ENCODE results near the gene ZNF576.
A peak's percentile ranks its signal among the peaks of the same experiment; 100 is the strongest.
"Not testable (repeated sequence)": the region's sequence is repeated elsewhere in the genome, so short reads cannot be mapped to it uniquely, and the experiment has no call there.

Gene ZNF576, protein sequence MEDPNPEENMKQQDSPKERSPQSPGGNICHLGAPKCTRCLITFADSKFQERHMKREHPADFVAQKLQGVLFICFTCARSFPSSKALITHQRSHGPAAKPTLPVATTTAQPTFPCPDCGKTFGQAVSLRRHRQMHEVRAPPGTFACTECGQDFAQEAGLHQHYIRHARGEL

GRCh38 chr19:43595999-43596841 lies at the start of gene ZNF576, which contains the start of gene IRGQ:
TSS of gene ZNF576 (plus strand) at chr19:43596595. CDS start at chr19:43597109, 514 bp downstream.
TSS of gene IRGQ (minus strand) at chr19:43596134. CDS start at chr19:43595338, 796 bp downstream.
- peak; percentile 100 for DNase-seq (ENCODE audit: low spot score)

DNA sequence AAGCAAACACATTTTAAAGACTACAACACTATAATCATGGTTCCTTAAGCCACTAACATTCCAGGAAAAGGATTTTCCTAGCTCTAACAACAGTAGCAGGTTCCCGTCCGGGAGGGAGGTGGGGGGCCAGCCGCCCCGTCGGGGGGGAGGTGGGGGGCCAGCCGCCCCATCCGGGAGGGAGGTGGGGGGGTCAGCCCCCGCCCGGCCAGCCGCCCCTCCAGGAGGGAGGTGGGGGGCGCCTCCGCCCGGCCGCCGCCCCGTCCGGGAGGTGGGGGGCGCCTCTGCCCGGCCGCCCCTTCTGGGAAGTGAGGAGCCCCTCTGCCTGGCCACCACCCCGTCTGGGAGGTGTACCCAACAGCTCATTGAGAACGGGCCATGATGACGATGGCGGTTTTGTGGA lies 48.5 kb upstream of the ZNF576 start:
- DNase-seq (ENCODE audit: low spot score) = not testable (repeated sequence)

DNA sequence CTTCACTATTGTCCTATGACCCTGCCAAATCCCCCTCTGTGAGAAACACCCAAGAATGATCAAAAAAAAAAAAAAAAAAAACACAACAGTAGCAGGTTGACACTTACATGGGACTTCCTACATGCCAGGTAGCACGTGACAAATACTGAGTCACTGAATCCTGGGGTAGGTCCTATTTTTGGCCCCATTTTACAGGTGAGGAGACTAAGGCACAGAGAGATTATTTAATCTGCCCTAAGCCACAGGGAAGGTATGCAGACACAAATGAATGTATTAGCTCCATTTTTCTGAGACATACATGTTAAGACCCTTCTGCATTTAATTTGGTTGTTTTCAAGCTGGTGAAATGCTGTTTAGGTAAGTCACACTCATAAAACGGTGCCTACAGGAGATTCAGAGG lies 47.7 kb upstream of the ZNF576 start:
- DNase-seq (ENCODE audit: low spot score) = no peak

DNA sequence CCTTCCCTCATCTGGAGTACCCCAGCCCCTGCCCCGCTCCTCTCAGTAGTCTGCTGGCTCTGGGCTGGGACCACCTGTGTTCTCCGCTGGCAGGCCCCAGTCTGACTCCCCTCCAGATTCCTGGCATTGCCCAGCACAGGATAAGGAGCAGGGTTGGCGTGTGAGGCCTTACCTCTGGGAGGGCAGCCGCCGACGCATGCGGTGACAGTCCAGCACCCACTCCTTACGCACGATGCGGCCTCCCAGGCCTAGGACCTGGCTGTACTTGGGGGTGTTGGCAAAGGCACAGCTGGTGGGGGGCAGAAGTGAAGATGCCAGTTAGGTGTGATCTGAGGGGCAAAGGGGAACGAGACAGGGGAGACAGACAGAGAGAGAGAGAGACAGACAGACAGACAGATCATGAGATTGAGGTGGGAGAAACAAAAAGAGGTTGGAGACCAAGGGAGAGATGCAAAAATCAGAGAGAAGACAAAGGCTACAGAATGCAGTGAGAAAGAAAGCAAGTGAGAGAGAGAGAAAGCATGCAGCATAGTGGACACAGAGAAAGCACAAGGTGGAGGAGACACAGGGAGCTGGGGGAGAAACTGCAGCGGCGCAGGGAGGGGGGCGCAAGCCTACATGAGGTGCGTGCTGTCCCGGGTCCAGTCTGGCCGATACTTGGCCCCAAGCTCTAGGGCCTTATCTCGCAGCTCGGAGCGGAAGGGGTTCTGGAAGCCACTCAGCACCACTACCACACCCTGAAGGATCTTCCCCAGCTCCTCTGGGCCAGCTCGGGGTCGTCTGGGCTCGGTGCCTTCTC lies 44.8 kb upstream of the ZNF576 start:
- DNase-seq (ENCODE audit: low spot score) = no peak

GRCh38 chr19:43552198-43552450 lies 44.3 kb upstream of the ZNF576 start:
- no peak for DNase-seq (ENCODE audit: low spot score)

DNA sequence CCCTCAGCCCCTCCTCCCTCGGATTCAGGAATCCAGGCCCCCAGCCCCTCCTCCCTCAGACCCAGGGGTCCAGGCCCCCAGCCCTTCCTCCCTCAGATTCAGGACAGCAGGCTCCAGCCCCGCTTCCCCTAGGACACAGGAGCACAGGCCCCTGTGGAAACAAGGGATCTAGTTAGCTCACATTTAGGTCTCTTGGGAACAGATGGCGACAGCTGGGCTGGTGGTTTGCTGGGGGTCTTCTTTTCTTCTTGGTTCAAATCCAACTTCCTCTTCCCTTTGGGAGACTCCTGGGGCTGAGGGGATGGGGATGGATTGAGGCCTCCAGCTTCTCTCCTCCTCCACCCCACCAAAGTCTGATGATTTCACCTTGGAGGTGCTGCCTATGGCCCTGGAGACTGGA lies 43.8 kb upstream of the ZNF576 start:
- no peak for DNase-seq (ENCODE audit: low spot score)

DNA sequence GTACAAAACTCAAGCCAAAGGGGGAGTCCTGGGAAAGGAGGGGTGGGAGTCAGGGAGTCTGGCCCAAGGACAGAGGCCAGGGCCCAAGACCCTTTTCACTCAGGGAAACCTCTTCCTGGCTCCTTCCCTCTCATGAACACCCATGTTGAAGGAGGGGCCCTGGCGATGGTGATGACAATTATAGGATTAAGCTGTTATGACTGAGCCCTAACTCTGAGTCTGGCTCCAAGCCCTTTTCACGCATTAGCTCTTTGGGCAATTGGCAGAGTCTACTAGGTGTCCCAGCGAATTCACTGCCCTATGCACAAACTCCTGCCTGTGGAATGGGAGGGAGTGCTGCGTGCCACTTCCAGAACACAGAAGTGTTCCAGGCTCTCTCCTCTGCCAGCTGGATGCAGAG lies 42.7 kb upstream of the ZNF576 start:
- no peak for DNase-seq (ENCODE audit: low spot score)

- no peak for DNase-seq (ENCODE audit: low spot score)
These were observed 42.0 kb upstream of the ZNF576 start for GRCh38 chr19:43554317-43554895.

DNA sequence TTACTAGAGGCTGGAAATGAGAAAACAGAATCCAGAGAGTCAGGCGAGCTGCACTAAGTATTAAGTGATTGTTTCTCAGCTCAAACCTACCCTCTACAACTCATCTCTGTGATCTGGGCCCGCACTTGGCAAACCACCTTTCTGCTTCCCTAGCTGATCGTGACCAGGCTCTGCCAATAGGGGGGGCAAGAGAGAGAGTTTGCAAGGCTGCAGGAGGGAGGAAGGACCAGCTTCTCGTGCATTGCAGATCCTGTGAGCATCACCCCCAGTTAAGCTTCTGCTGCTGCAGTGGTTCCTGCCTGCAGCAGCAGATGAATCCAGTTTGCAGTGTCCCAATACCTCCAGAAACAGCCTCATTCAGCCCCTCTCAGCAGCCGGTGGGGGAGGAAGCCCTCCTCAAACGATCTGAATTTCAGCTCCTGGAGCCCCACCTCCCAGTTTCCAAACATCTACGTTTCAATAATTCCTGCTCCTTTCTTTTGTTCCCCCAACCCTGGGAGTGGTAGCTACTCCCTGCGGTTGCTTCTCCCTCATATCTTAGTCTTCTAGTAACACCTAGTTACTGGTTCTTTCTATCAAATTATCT lies 41.1 kb upstream of the ZNF576 start:
- peak; percentile 46 for DNase-seq (ENCODE audit: low spot score)

- no peak for DNase-seq (ENCODE audit: low spot score)
These were observed 35.7 kb upstream of the ZNF576 start for GRCh38 chr19:43560687-43561086.

DNA sequence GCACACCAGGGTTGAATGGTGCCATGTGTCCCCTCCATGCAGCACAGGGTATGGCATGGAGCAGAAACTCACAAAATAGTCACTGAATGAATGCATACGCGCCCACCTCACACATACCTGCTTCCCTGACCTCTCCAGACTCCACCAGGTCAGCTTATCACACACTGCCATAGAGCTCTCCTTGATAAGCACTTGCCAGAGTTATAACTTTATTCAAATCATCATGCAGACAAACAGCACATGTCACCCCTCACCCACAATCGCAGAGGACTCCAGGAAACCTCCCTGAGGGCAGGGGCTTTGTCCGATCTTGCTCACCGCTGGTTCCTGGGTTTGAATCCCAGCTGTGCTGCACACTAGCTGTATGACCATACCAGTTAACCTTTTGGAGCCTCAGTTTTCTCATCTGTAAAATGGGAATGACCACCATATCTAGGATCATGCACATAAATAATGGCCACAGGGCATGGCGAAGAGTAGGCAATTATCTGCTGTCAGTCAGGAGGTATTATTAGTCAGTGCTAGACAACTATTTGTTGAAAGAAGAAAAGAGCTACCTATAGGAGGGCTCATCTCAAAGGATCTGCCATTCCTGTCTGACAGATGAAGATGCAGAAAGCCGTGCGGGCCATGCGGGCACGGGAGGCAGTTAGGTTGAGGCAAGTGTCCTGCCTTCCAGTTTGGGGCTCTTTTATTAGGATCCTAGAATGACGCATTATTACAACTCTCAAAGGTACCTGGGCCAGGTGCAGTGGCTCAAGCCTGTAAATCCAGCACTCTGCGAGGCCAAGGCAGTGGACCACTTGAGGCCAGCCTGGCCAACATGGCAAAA lies 35.0 kb upstream of the ZNF576 start:
- no peak for DNase-seq (ENCODE audit: low spot score)

DNA sequence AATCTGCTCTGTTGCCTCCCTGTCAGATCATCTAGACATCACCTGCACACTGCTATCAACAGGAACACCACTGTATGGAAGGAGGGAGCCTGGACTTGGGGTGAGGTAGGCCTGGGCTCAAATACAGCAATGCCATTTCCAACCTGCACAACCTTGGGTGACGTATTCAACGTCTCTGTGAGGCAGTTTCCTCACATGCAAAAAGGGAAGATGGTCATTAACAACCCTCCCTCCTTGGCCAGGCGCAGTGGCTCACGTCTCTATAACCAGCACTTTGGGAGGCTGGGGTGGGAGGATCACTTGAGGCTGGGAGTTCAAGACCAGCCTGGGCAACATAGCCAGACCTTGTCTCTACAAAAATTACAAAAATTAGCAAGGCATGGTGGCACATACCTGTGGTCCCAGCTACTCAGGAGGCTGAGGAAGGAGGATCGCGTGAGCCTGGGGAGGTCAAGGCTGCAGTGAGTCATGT lies 34.1 kb upstream of the ZNF576 start:
- DNase-seq (ENCODE audit: low spot score) = no peak

DNA sequence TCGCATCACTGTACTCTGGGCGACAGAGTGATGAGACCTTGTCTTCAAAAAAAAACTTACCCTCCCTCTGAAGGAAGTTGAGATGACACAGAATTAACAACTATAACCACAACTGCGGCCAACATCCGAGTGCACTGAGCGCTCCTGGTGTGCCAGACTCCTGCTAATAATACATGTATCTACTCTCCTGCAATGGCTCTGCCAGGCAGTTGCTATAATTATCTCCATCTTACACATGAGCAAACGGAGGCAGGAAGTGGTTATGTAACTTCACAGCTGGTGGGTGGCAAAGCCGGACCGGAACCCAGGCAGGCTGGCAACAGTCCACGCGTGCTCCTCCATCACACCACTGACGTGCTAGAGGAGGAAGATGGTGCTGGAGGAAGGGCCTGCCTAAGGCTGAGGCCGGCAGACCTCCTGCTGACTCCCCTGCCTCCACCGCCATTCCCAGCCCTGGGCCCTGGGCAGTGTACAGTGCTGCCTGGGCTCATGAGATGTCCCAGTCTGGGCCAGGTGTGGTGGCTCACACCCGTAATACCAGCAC lies 33.6 kb upstream of the ZNF576 start:
- no peak for DNase-seq (ENCODE audit: low spot score)

DNA sequence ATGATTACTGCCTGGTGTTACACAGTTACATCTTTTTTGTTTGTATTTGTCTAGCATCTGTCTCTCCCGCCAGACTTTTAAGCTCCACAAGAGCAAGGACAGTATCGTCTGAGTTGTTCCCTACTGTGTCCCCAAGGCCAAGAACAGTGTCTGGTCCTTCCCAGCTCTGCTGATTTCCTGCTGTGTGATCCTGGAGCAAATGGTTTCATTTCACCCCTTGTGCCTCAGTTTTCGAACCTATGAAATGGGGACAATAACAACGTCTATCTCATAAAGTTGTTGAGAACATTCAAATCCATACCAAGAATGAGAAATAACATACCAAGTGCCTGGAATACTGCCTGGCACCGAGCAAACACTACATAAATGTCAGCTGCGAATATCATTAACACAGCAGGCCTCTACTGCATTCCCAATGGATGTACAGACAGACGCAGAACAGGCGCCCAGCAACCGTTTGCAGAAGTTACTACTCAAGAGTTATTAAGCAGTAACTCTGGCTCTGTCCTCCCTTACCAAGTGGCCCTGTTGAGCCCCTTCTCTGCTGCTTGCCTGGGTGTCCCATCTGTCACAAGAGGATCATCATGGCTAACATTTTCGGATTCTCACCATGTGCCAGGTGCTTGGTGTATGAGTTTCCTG lies 32.5 kb upstream of the ZNF576 start:
- no peak for DNase-seq (ENCODE audit: low spot score)

DNA sequence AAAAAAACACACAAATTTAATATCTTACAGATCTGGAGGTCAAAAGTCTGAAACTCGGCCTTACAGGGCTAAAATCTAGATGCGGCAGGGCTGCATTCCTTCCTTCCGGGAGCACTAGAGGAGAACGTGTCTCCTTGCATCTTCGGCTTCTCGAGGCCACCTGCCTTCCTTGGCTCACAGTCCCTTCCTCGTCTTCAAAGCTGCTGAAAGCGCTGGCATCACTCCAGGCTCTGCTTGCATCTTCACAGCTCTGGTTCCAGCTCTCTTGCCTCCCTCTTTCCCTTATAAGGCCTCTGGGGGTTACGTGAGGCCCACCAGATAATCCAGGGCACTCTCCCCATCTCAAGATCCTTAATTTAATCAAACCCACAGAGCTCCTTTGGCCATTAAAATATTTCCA lies 31.6 kb upstream of the ZNF576 start:
- no peak for DNase-seq (ENCODE audit: low spot score)

DNA sequence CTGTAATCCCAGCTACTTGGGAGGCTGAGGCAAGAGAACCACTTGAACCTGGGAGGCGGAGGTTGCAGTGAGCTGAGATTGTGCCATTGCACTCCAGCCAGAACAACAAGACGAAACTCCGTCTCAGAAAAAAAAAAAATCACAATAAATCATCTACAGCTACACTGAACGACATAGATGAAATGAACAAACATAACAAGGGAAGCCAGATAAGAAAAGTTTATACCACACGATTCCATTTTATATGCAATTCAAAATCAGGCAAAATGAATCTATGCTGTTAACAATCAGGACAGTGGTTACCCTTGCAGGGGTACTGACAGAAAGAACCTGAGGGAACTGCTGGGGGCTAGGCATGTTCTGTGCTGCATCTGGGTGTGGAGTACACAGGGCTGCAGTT lies 26.7 kb upstream of the ZNF576 start:
- DNase-seq (ENCODE audit: low spot score) = no peak

- DNase-seq (ENCODE audit: low spot score) = no peak
These were observed 26.1 kb upstream of the ZNF576 start for GRCh38 chr19:43570174-43570791.

DNA sequence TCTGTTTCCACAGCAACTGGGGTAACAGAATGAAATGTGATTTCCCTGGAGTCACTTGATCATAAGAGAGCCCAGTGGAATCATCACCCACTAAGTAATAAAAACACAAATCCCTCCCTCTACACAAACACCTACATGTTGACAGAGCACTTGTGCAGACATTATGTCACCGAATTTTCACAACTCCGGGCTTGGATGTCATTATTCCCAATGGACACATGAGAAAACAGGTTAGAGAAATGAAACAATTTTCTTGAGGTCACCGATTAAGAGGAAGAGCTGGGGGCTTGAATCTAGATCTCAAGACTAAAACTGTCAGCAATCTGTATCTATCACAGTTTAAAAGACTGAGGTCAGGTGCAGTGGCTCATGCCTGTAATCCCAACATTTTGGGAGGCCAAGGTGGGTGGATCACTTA lies 24.2 kb upstream of the ZNF576 start:
- DNase-seq (ENCODE audit: low spot score) = no peak

DNA sequence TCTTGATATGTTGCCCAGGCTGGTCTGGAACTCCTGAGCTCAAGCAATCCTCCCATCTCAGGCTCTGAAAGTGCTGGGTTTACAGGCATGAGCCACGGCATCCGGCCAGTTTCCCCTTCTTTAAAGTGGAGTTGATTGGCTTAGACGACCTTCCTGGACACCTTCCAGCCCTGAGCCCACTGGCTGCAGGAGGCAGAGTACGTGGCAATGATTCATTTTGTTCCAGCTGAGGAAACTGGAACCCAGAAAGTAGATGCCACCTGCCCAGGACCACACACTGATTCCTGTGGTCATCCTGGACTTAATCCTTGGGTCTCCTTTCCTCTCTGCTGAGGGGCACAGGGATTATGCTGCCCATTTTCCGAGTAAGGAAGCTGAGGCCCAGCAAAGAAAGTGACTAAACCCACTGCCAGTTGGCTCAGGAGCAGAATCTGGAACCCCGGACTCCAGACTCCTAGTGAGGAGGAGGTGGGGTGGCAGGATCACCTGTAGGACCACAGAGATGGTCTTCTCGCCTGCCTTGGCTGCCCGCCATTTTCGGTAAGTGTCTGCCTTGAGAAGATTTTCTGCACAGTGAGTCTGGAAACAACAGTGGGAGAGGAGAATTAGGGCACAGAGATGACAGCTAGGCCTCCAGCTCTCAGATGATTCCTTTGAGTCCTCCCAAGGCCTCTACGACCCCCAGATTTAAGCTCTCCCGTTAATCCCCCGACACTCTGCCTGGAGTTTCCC lies 21.8 kb upstream of the ZNF576 start:
- DNase-seq (ENCODE audit: low spot score) = no peak
